Measurements from ENCODE around the gene VAT1L. TPM values are rescaled to one million over a fixed set of nuclear protein-coding genes. Genes with fewer than 3 reads are reported as not detected.

Gene VAT1L
- total RNA-seq, 1 donor from 2014 or later: 0.32 TPM

DNA sequence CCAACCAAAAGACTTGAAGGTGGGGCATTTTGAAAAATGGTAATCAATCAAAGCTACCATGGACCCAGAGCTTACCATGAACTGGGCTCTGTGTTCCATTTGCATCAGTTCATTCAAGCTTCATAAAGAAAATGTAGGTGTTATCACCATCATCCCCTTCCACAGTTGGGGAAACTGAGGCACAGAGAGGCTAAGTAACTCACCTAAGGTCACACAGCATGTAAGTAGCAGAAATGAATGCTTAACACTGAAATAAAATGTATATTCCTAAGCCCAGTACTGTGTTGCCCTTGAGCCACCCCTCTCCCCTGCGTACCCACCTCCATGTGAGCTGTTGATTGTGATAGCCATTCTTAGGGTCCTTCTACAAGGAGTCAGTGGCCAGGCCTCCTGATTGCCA is 83.6 kb downstream of the VAT1L start:
- no peak overlapping the region for H3K4me3 ChIP-seq
- intact Hi-C loops (cut with DNase I): no loop called here
- no peak for ATAC-seq
- H3K36me3 ChIP-seq: no peaks in the 10 kb centered on the region
- no peak for DNase-seq
- H3K9me3 ChIP-seq: no peaks in the 10 kb centered on the region
- peaks cover 5% of the 10 kb centered on the region for H3K4me1 ChIP-seq
- no peak overlapping the region for H3K27ac ChIP-seq
- H3K27me3 ChIP-seq: no peaks in the 10 kb centered on the region
- TF ChIP-seq, protein P1, sequence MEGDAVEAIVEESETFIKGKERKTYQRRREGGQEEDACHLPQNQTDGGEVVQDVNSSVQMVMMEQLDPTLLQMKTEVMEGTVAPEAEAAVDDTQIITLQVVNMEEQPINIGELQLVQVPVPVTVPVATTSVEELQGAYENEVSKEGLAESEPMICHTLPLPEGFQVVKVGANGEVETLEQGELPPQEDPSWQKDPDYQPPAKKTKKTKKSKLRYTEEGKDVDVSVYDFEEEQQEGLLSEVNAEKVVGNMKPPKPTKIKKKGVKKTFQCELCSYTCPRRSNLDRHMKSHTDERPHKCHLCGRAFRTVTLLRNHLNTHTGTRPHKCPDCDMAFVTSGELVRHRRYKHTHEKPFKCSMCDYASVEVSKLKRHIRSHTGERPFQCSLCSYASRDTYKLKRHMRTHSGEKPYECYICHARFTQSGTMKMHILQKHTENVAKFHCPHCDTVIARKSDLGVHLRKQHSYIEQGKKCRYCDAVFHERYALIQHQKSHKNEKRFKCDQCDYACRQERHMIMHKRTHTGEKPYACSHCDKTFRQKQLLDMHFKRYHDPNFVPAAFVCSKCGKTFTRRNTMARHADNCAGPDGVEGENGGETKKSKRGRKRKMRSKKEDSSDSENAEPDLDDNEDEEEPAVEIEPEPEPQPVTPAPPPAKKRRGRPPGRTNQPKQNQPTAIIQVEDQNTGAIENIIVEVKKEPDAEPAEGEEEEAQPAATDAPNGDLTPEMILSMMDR (IDR thresholded peaks at IDR 0.05): no peak

DNA sequence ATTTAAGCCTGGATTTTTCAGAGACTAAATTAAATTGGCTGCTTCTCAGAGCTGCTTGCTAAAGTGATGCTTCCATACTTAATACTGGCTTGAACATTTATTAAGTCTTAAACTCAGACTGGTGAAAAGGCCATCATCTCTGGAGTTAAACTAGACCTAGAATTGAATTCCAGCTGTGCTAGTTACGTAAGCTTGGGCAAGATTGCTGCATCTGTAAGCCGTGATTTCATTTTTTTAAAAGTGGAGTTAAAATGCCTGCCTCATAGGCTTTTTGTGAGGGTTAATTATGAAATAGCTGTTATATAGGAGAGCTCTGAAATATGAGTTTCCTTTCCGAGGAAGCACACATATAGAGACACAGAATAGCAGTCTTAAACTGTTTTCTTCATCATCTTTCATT is 84.7 kb downstream of the VAT1L start:
- Histone ChIP-seq H3K36me3 (no peaks in the 10 kb centered on the region), H3K9me3 (no peaks in the 10 kb centered on the region), H3K27ac (no peak overlapping the region), H3K27me3 (no peaks in the 10 kb centered on the region), H3K4me1 (peaks cover 5% of the 10 kb centered on the region), H3K4me3 (no peak overlapping the region)
- ATAC-seq: no peak
- intact Hi-C loops (cut with DNase I): no loop called here
- TF ChIP-seq, protein P1 (IDR thresholded peaks at IDR 0.05): no peak
- no peak for DNase-seq

DNA sequence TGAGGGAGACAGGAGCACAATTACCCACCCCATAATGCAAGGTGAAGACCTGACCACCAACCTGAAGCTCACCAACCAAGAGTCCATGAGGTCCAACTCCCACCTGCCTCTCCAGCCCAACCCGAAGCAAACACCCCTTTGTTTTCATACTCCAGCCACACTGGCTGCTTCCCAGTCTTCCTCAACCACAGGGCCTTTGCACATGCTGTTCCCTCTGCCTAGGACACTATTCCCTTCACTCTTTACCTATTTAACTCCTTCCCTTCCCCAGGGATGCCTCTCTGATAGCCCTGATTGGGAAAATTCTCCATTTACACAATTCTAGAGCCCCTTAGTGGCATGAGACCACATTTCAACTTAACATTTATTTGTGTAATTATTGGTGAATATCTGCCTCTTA is 86.0 kb downstream of the VAT1L start:
- ATAC-seq: no peak

DNA sequence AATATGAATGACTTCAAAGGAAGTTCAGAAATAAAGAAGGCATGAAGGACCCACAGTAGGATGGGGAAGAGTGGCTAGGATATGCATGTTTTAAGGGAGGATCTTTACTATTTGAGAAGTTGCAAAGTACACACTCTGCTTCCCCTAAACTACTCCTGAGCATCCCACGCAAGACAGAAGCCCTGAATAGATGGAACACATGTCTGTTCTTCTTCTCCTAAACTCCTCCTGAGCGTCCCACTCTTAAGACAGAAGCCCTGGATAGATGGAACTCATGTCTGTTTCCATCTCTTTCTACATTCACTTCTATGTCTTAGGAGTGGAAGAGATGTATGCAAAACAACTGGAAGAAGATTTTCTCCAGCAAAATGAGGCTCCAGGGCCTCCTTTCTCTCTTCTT is 88.4 kb downstream of the VAT1L start:
- no peaks in the 10 kb centered on the region for H3K9me3 ChIP-seq
- intact Hi-C loops (cut with DNase I): no loop called here
- H3K36me3 ChIP-seq: no peaks in the 10 kb centered on the region
- no peak overlapping the region for H3K27ac ChIP-seq
- TF ChIP-seq, protein P1 (IDR thresholded peaks at IDR 0.05): no peak
- no peak overlapping the region for H3K4me3 ChIP-seq
- ATAC-seq (no peak), DNase-seq (no peak)
- no peaks in the 10 kb centered on the region for H3K4me1 ChIP-seq
- H3K27me3 ChIP-seq: no peaks in the 10 kb centered on the region

More for the DNA sequence above, 86.0 kb downstream of the VAT1L start:
- H3K4me3 ChIP-seq: no peak overlapping the region
- no peaks in the 10 kb centered on the region for H3K36me3 ChIP-seq
- peaks cover 5% of the 10 kb centered on the region for H3K4me1 ChIP-seq
- no peak for DNase-seq
- TF ChIP-seq, protein P1 (IDR thresholded peaks at IDR 0.05): no peak
- H3K9me3 ChIP-seq: no peaks in the 10 kb centered on the region
- no peaks in the 10 kb centered on the region for H3K27me3 ChIP-seq
- intact Hi-C loops (cut with DNase I): no loop called here
- no peak overlapping the region for H3K27ac ChIP-seq

DNA sequence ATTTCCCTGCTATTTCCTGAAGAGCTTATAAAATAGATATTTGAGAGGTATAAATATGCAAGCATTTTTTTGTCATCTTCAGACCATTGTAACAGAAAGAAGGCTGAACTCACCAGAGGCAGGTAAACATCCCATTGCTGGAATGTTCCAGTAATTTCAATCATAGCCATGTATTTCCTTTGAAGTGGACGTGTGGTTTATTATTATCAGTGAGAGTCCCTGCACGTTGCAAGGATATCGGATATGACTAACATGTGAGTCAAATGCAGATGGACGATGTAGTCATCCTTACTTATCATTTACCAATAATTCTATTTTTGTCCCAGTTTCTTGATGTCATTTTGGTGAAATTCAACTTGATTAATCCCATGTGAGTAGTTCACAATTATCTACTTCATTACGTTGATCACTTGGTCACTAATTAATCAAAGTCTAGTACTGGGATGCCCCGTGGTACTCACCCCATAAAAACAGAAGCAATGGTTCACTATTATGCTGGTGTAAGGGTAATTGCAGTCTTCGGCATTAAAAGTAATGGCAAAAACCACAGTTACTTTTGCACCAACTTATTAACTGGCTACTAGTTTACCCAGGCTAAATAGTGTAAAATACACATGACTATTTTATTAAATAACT is 89.5 kb downstream of the VAT1L start:
- no peaks in the 10 kb centered on the region for H3K9me3 ChIP-seq
- intact Hi-C loops (cut with DNase I): no loop called here

More for the DNA sequence above, 89.5 kb downstream of the VAT1L start:
- TF ChIP-seq, protein P1 (IDR thresholded peaks at IDR 0.05): no peak
- no peak overlapping the region for H3K4me3 ChIP-seq
- DNase-seq (no peak), ATAC-seq (no peak)
- no peaks in the 10 kb centered on the region for H3K4me1 ChIP-seq
- no peaks in the 10 kb centered on the region for H3K27me3 ChIP-seq
- no peaks in the 10 kb centered on the region for H3K36me3 ChIP-seq
- no peak overlapping the region for H3K27ac ChIP-seq
